ENCODE data around the gene CHI3L1. TPM values are rescaled to one million over a fixed set of nuclear protein-coding genes. Genes with fewer than 3 reads are reported as not detected.

Gene CHI3L1
- total RNA-seq, 1 experiment from 2014 or later = not detected

DNA sequence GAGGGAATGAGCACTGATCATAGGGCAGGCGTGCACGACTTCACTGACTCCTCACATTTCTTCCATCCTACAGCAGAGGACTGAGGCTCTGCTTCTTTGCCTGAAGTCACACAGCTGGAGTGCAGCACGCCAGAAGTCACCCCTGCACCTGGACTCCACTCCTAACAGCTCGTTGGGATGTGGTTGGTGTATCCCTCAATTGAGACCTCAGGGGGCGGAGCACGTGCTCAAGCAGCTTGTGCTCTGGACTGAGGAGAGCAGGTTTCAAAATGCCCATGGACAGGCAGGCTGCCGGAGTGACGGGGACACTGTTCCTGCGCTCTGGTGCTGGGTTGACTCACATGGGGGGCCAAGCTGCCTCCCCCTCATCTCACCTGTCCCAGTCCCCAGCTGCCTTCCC is 29.1 kb upstream of the CHI3L1 start:
- intact Hi-C loops (cut with micrococcal nuclease; ENCODE audit: unreplicated experiment) = no loop called here
- H3K4me1 ChIP-seq (ENCODE audit: insufficient read depth, low read length, poor library complexity, severe bottlenecking) = no peaks in the 10 kb centered on the region
- no peaks in the 10 kb centered on the region for H3K36me3 ChIP-seq (ENCODE audit: insufficient read depth, low read length, poor library complexity, severe bottlenecking)
- DNase-seq (ENCODE audit: low spot score) = no peak
- H3K4me3 ChIP-seq (ENCODE audit: low read depth, low read length, poor library complexity, severe bottlenecking) = no peak overlapping the region
- H3K27ac ChIP-seq (ENCODE audit: low read depth, low read length, poor library complexity, severe bottlenecking) = no peak overlapping the region
- ChIA-PET CTCF (interaction anchor here (0.6 to 4.2 kb wide), 8 partner anchors 9 to 187 kb away, joined by 3 to 65 read pairs (median 3); no protein-coding TSS in a partner anchor), POLR2A (ENCODE audit: low non-redundant PET) (no interaction called here)
- no TSS peak for BruUV-seq (replicated peaks)
- no peaks in the 10 kb centered on the region for H3K27me3 ChIP-seq (replicated peaks; ENCODE audit: insufficient read depth, low read depth, low read length, poor library complexity)
- no peaks in the 10 kb centered on the region for H3K9me3 ChIP-seq (ENCODE audit: low read depth, low read length, poor library complexity, severe bottlenecking)
- no peak for TF ChIP-seq EZH2 (IDR thresholded peaks at IDR 0.05; ENCODE audit: borderline replicate concordance, low read depth, low read length, poor library complexity, severe bottlenecking)
- TF ChIP-seq, protein P1, sequence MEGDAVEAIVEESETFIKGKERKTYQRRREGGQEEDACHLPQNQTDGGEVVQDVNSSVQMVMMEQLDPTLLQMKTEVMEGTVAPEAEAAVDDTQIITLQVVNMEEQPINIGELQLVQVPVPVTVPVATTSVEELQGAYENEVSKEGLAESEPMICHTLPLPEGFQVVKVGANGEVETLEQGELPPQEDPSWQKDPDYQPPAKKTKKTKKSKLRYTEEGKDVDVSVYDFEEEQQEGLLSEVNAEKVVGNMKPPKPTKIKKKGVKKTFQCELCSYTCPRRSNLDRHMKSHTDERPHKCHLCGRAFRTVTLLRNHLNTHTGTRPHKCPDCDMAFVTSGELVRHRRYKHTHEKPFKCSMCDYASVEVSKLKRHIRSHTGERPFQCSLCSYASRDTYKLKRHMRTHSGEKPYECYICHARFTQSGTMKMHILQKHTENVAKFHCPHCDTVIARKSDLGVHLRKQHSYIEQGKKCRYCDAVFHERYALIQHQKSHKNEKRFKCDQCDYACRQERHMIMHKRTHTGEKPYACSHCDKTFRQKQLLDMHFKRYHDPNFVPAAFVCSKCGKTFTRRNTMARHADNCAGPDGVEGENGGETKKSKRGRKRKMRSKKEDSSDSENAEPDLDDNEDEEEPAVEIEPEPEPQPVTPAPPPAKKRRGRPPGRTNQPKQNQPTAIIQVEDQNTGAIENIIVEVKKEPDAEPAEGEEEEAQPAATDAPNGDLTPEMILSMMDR (conservative IDR thresholded peaks at IDR 0.05; ENCODE audit: low read depth, low read length) = no peak

- CTCF ChIA-PET = interaction anchor here (2.3 to 4.2 kb wide), 2 partner anchors 97 to 175 kb away, joined by 21 to 65 read pairs; no protein-coding TSS in a partner anchor
- Histone ChIP-seq H3K4me1 (ENCODE audit: insufficient read depth, low read length, poor library complexity, severe bottlenecking) (no peaks in the 10 kb centered on the region), H3K9me3 (ENCODE audit: low read depth, low read length, poor library complexity, severe bottlenecking) (no peaks in the 10 kb centered on the region), H3K27ac (ENCODE audit: low read depth, low read length, poor library complexity, severe bottlenecking) (no peak overlapping the region), H3K36me3 (ENCODE audit: insufficient read depth, low read length, poor library complexity, severe bottlenecking) (no peaks in the 10 kb centered on the region), H3K4me3 (ENCODE audit: low read depth, low read length, poor library complexity, severe bottlenecking) (no peak overlapping the region), H3K27me3 (replicated peaks; ENCODE audit: insufficient read depth, low read depth, low read length, poor library complexity) (no peaks in the 10 kb centered on the region)
- TF ChIP-seq EZH2 (IDR thresholded peaks at IDR 0.05; ENCODE audit: borderline replicate concordance, low read depth, low read length, poor library complexity, severe bottlenecking) = no peak
- TF ChIP-seq, protein P1 (conservative IDR thresholded peaks at IDR 0.05; ENCODE audit: low read depth, low read length) = no peak
- no TSS peak for BruUV-seq (replicated peaks)
- POLR2A ChIA-PET (ENCODE audit: low non-redundant PET) = no interaction called here
- no peak for DNase-seq (ENCODE audit: low spot score)
- intact Hi-C loops (cut with micrococcal nuclease; ENCODE audit: unreplicated experiment) = no loop called here
Observed at GRCh38 chr1:203214871-203215270, 28.4 kb upstream of the CHI3L1 start.

GRCh38 chr1:203213126-203213525 is 26.6 kb upstream of the CHI3L1 start:
- Histone ChIP-seq H3K4me3 (ENCODE audit: low read depth, low read length, poor library complexity, severe bottlenecking) (no peak overlapping the region), H3K27ac (ENCODE audit: low read depth, low read length, poor library complexity, severe bottlenecking) (no peak overlapping the region), H3K4me1 (ENCODE audit: insufficient read depth, low read length, poor library complexity, severe bottlenecking) (no peaks in the 10 kb centered on the region), H3K36me3 (ENCODE audit: insufficient read depth, low read length, poor library complexity, severe bottlenecking) (no peaks in the 10 kb centered on the region), H3K27me3 (replicated peaks; ENCODE audit: insufficient read depth, low read depth, low read length, poor library complexity) (no peaks in the 10 kb centered on the region), H3K9me3 (ENCODE audit: low read depth, low read length, poor library complexity, severe bottlenecking) (no peaks in the 10 kb centered on the region)
- DNase-seq (ENCODE audit: low spot score) = no peak
- ChIA-PET POLR2A (ENCODE audit: low non-redundant PET) (no interaction called here), CTCF (no interaction called here)
- BruUV-seq (replicated peaks) = no TSS peak
- TF ChIP-seq EZH2 (IDR thresholded peaks at IDR 0.05; ENCODE audit: borderline replicate concordance, low read depth, low read length, poor library complexity, severe bottlenecking) = no peak
- TF ChIP-seq, protein P1 (conservative IDR thresholded peaks at IDR 0.05; ENCODE audit: low read depth, low read length) = no peak
- intact Hi-C loops (cut with micrococcal nuclease; ENCODE audit: unreplicated experiment) = no loop called here
